ENCODE measurements around the gene ZNF785. TPM values are rescaled to one million over a fixed set of nuclear protein-coding genes. Genes with fewer than 3 reads are reported as not detected.
"Not testable (repeated sequence)": the region's sequence is repeated elsewhere in the genome, so short reads cannot be mapped to it uniquely, and the experiment has no call there.

ZNF785 gene
- 6.4 TPM for polyA plus RNA-seq (2013, experiment 1 of 2; ENCODE audit: insufficient read length)
- 6.3 TPM for polyA plus RNA-seq (2013, experiment 2 of 2; ENCODE audit: insufficient read length)

DNA sequence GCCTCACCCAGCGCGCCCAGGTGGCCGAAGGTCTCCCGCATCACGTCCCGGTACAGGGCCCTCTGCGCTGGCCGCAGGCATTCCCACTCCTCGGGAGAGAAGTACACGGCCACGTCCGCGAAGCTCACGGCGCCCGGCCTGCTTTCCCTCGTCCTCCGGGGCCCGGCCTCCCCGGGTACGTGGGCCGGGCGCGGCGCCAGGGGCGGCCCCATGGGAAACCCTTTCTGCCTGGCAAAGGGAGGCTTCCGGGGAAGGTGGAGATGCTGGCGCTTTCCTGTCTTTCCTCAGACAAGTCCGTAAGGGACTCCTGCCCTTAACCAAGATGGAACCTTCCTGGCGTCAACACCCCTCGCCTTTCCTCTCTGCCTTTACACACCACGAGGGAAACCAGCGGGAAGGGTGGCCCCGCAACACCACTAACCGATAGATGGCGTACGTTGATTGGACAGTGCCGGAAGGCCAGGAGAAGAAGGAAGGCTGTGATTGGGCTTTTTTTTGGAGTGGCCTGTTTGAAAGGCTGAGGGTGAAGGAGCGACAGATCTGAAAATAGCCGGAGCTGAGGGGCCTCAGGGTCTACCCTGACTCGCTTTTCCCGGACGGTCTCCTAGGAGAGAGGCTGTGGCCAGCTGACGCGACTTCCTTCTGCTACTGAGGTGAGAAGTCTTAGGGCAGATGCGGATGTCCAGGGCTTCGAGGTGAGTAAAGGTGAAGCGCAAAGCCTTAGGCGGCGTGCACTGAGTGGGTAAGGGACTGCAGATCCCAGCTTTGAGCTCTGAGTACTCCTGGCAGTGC, at the start of gene ZNF785:
Gene ZNF785 (minus strand): TSS at position 298 of the 792 bp plus-strand sequence. CDS start 86 bp downstream, at position 212.
- peak; percentile 100 for DNase-seq

DNA sequence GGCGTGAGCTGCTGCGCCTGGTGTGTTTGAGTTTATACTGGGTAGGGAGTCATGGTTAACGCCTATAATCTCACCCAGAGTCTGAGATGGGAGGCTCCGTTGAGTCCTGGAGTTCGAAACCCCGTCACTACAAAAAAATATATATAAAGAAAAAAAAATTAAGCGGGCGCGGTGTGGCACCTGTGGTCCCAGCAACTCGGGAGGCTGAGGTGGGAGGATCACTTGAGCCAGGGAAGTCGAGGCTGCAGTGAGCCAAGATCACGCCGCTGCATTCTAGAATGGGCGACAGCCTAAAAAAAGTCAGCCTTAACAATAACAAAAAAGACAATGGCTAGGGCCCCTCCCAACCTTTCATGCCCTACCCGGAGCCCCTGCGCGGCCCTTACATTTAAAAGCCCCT, 48.0 kb upstream of the ZNF785 start:
- DNase-seq = no peak

DNA sequence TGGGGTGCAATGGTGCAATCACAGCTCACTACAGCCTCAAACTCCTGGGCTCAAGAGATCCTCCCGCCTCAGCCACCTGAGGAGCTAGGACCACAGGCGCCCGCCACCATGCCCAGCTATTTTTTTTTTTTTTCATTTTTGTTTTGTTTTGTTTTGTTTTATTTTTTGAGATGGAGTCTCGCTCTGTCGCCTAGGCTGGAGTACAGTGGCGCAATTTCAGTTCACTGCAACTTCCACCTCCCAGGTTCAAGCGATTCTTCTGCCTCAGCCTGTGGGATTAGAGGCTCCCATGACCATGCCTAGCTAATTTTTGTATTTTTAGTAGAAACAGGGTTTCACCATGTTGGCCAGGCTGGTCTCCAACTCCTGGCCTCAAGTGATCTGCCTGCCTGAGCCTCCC, 47.0 kb upstream of the ZNF785 start:
- DNase-seq = not testable (repeated sequence)

DNA sequence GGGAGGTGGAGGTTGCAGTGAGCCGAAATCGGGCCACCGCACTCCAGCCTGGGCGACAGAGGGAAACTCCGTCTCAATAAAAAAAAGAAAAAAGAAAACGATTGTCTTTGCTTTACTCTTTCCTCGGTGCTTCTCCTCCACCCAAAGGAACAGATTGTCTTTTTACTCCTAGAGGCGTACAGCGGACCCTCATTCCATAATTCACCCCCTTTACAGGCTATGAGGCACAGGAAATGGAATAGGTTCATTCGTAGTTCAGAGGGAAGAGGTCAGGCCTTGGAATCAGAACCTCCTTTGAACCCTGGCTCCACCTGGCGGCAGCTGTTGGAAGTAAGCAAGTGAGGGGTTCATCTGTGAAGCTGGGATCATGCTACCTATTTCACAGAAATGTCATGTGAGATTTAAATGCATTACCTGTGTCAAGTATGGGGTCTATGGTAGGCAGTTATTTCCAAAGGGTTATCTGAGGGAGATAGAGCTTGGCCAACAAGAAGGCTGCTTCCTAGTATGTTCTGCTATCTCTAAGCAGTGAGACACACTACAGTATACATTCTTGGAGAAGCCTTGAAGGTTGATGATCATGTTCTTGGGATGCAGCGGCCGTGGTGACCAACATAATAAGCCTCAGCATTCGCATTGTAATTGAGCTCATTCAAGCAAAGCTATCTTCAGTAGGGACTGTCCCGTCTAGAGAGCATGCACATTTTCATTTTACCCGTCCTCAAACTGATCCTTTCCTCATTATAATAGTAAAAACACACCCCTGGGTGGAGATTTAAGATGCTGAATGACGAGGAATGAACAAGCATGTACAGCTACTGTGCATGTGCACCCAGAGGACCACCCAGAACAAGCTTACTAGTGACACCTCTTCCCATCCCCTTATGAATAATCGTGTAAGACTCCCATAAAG, 43.4 kb upstream of the ZNF785 start:
- peak; percentile 71 for DNase-seq

DNA sequence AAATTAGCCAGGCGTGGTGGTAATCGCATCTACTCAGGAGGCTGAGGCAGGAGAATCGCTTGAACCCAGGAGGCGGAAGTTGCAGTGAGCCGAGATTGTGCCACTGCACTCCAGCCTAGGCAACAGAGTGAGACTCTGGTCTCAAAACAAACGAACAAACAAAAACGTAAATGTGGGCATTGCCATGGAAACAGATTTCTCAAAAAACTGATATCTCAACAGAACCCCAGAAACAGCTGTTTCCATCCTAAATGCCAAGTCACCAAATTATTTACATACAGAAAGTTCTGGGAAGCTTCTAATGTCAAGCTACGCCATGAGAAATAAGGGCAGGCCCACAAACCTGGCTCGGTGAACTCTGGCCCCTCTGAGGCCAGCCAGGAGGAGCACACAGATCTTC, 40.7 kb upstream of the ZNF785 start:
- DNase-seq = no peak

DNA sequence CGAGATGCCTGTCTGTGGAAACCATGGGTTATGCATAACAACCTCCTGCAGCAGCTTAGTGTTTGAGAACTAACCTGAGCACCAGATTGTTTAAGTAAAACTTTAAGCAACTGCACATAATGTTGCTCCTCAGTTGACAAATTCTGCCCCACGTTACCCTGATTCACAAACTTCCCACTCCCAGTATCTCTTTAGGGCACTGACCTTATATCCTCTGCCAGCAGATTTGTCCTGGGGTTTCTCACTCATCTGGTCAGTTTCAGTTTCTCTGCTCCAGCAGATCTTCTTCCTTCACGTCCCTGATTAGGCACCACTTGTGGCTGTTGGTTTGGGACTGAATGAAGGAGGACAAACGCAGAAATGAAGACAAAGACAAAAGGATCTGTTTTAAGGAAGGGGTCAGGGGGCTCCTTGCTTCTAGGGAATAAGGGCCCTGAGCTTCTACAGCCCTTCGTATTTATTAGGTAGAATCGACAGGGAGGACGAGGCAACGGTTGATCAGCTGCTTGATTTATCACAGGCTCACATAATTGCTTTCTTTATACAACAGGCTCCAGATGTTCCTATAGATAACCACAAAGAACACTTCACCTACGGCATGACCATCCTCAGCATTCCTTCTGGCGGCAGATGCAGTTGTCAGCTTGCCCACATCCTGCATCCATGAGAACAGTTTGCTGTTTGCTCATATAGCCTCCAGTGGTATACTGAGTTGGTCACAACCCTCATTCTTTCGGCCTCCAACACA, 38.2 kb upstream of the ZNF785 start:
- DNase-seq = no peak

DNA sequence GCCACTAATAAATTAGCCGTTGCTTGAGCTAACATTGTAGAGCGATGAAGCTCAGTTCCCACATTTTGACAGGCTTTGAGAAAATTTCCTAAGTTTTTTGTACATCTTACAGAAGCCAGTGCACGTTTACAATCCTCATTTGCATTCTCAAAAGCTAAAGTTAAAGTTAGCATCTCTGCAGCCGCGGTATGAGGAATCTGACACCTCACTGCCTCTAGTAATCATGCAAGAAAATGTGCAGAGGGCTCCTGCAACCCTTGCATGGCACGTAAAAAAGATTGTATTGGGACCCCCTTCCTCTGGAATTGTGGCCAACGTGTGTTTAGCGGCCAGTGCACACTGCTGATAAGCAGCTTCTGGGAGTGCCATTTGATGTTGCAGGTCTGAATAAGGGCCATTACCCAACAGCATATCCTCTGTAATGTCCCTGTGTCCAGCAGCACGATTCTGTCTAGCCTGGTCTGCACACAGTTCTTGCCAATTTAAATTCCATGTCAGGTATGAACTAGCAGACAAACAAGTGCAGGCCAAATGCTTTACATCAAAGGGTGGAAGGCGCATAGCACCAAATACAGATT, 37.0 kb upstream of the ZNF785 start:
- DNase-seq = no peak

DNA sequence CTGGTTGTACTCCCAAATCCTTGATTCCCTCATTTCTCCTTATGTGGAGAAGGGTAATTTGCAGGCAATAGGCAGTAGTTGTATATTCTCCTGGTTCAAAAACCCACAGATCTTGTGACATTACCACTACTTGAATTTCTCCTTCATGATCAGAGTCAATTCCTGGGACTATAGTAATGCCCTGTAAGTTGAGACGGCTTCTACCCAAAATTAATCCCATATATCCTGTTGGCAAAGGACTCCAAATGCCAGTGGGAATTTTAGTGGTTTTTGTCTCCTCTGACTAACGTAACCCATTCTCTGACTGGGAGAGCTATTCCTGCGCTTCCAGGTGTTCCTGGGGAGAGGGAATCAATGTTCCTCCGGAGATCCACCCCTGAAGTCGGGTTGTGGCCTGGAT, 36.3 kb upstream of the ZNF785 start:
- peak; percentile 69 for DNase-seq

DNA sequence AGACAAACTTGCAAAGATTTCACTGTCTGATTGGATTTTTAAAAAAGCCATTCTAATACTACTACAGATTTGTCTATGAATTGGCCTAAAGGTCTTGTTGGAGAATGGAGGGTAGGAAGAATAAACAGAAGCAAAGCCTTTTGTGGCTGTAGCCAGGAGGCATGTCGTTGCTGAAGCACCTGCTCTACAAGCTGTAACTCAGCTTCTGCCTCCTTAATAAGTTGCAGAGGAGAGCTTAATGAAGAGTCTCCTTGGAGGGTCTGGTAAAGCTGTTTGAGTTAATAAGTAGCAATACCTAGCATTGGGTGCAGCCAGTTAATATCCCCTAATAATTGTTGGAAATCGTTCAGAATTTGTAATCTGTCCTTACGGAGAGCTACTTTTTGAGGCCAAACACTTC, 34.7 kb upstream of the ZNF785 start:
- DNase-seq = no peak

DNA sequence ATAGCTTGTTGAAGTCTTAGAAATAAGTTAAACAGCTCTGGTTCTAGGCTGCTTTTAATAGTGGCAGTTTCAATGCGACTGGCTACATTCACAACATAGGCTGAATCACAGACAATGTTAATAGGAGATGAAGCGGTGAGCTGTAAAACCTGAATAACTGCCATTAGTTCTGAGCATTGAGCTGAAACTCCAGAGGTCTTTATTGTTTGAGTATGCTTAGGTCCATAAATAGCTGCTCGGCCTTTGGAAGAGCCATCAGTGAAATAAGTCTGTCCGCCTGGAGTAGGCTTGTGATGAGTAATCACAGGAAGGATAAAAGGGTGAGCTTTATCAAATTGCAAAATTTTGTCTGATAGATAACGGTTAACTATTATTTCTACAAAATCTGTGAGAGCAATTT, 34.1 kb upstream of the ZNF785 start:
- no peak for DNase-seq

DNA sequence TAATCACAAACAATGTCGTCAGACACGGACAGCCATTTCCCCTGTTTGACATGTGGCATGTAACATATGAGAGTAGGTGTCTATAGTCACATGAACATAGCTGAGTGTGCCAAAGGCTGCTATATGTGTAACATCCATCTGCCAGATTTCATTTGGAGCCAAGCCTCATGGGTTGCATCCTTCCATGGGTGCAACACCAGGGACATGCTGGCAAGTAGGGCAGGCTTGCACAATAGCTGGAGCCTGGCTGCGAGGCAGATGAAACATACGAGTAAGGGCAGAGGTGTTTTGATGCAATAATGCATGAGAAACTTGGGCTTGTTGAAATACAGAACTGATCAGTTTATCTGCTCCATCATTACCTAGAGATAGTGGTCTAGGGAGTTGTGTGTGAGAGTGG, 33.7 kb upstream of the ZNF785 start:
- DNase-seq = no peak

DNA sequence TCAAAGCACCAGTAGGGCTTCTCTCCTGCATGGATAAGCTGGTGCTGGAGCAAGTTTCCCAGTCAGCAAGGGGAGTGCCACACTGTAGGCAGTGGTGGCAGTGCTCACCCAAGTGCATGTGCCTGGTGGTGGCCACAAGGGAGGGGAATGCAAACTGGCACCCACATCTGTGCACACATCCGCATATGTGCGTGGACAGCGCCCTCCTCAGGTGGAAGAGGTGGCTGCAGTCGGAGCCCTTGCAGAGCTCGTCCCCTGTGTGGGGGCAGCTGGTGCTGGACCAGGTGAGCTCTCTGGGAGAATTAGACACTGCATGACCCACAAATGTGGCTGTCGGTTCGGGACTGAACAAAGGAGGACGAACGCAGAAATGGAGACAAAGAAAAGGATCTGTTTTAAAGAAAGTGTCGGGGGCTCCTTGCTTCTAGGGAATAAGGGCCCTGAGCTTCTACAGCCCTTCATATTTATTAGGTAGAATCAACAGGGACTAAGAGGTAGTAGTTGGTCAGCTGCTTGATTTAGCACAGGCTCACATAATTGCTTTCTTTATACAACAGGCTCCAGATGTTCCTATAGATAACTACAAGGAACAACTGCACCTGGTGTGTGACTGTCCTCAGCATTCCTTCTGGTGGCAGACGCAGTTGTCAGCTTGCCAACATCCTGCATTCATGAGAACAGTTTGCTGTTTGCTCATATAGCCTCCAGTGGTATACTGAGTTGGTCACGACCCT, 30.0 kb upstream of the ZNF785 start:
- no peak for DNase-seq

DNA sequence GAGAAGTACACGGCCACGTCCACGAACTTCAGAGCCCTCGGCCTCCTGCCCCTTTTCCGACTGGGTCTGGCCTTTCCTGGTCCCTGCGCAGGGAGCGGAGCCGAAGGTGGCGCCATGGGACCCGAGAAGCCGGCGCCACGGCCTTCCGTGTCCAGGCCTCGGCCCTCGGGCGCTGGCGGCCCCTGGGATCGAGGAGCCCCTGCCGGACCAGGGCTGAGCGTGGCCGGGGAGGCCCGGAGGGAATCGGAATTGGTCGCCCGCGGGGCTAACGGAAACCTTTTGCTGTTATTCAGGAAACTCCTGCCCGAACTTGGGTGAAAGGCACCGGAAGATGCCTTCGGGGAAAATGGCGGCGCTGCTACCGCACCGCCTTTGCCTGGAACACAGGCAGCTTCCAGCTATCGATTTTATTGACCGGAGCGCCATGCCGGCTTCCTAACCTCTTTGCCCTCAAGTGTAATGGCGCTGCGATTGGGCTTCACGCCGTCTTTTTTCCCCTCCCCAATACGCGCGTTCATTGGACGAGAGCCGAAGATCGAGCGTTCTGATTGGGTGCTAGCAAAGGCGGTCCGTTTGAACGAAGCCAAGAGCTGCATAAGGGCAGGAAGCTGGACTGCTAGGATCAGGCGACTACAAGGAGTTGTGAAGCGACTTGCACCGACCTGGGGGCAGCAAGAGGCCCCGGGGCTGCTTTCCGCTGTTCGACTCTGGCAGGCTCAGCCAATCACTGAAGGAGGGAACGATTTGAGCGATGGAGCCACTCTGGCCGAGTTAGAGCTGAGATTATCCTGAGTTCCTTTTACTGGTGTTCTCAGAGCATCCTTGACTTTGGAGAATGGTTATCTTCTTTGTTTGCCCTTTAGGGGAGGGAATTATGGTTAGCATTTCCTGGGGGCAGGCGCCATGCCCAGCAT, 24.7 kb upstream of the ZNF785 start, which contains the start of gene ZNF689:
Gene ZNF689 (minus strand): TSS at position 464 of the 914 bp plus-strand sequence. CDS start 348 bp downstream, at position 116.
- DNase-seq = peak; percentile 96

DNA sequence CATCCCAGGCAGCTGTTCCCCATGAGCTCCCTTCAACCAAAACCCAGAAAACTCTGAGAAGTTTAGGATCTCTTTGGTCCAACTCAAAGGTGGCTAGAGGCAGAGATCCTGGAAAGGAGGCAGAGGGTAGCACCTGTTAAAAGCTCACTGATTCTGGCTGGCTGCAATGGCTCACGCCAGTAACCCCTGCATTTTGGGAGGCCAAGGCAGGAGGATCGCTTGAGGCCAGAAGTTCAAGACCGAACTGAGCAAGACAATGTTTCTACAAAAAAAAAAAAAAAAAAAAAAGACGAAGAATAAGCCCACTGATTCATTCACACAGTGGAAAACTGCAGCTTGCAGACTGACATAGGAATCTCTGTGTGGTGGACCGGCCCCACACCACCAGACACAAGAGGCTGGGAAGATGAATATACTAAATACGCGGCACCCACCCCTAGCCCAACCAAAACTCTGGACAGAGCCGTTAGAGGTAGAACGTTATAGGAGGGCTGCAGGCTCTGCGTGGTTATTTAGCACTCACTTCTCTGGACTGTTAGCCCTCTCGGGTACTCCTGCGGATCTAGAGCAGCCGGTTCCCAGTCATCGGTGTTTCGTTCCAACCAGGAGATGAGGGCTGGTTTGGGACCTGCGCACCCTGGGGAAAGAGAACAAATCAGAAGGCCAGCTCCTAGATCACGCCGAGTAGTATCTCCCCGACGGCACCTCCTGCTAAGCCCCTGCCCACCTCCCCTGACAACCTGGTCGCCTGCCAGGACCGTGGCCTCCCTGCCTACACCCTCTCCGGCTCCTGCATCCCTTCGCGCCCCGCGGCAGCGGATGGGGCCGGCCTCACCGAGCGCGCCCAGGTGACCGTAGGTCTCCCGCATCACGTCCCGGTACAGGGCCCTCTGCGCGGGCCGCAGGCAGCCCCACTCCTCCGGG, 23.8 kb upstream of the ZNF785 start:
- DNase-seq = peak; percentile 42

DNA sequence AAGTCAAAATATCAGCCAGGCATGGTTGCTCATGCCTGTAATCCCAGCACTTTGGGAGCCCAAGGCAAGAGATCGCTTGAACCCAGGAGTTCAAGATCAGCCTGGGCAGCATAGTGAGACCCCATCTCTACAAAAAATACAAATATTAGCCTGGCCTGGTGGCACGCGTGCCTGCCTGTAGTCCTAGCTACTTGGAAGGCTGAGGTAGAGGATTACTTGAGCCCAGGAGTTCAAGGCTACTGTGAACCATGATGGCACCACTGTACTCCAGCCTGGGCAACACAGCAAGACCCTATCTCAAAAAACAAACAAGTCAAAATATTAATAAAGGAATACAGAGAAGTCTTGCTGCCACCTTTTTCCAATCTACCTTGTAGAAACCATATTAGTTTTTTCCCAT, 20.5 kb upstream of the ZNF785 start:
- no peak for DNase-seq

DNA sequence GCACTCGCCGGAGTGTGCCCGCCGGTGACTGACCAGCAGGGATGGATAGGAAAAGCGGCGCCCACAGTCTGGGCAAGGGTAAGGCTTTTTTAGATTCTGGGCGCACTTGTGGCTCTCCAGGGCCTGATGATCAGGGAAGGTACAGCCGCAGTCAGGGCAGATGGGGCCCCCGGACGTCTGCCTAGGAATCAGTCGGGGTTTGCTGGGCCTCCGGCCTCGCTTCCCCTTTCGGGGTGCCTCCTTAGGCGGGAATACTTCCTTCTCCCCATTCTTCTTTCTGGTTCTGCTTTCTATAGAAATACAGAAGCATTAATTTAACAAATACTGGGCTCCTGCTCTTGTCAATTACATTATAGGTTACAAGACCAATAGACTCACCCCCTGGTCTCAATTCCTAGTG, 19.7 kb upstream of the ZNF785 start:
- no peak for DNase-seq

DNA sequence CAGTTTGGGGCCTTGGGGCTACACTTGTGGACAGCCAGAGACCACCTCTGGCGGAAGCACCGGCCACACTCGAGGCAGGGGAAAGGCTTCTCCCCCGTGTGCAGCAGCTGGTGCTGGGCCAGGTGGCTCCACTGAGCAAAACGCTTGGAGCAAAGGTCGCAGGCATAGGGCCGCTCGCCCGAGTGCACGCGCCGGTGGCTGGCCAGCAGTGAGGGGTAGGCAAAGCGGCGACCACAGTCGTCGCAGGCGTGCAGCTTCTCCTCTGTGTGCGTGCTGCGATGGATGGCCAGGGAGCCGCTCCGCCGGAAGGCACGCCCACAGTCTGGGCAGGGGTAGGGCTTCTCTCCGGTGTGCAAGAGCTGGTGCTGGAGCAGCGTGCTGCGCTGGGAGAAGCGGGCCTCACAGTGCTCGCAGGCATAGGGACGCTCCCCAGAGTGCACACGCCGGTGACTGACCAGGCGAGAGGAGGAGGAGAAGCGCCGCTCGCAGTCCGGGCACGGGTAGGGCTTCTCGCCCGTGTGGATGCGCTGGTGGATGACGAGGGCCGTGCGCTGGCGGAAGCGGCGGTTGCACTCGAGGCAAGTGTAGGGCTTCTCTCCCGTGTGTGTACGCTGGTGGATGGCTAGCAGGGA, 18.9 kb upstream of the ZNF785 start:
- DNase-seq = no peak

DNA sequence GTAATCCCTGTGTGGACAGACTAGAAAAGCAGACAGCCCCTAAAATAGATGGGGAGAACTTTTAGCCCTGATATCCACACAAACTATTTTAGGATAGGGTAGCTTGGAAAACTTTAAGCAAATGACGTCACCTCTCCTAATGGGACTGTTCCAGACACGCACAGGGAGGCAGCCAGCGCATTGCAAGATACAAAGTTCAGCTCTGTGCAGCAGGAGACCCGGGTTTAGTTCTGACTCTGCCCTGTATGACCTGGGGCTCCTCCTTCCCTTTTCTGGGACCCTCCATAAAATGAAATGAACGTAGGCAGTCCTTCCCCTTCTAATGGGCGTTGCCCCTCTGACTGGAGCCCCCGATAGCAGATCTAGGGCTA, 18.4 kb upstream of the ZNF785 start:
- DNase-seq = no peak
